Limb (tissue), 2 donors: ENCODE data around the gene NTN3.
A peak's percentile ranks its signal among the peaks of the same experiment; 100 is the strongest.

Experiments used
- DNase-seq, 2 donors: peaks; one replicate each; pipeline ENCODE4 v3.0.0-alpha.2; 2016; ENCODE audit errors: extremely low spot score in 2 of 2

The NTN3 gene

GRCh38 chr16:2496223-2497115, 25.4 kb downstream of the NTN3 start:
- DNase-seq, result no peak

- DNase-seq, result no peak
Observed at GRCh38 chr16:2497116-2497630, 26.1 kb downstream of the NTN3 start.

GRCh38 chr16:2497695-2498484, 26.8 kb downstream of the NTN3 start:
- no peak for DNase-seq

- no peak for DNase-seq
Observed at GRCh38 chr16:2498531-2499253, 27.6 kb downstream of the NTN3 start.

GRCh38 chr16:2499454-2499853, 28.4 kb downstream of the NTN3 start:
- no peak for DNase-seq

GRCh38 chr16:2499890-2500429, 28.9 kb downstream of the NTN3 start:
- DNase-seq, result no peak

GRCh38 chr16:2500430-2500917, 29.4 kb downstream of the NTN3 start:
- no peak for DNase-seq

GRCh38 chr16:2500918-2501750, 30.0 kb downstream of the NTN3 start:
- peak; percentile 82 to 93 for DNase-seq

GRCh38 chr16:2501946-2502895, 31.1 kb downstream of the NTN3 start:
- no peak for DNase-seq

- no peak for DNase-seq
Observed at GRCh38 chr16:2505695-2506094, 34.6 kb downstream of the NTN3 start.

- no peak for DNase-seq
Observed at GRCh38 chr16:2507052-2507659, 36.1 kb downstream of the NTN3 start.

GRCh38 chr16:2507665-2508064, 36.6 kb downstream of the NTN3 start:
- no peak for DNase-seq

GRCh38 chr16:2508722-2509400, 37.8 kb downstream of the NTN3 start:
- DNase-seq, result no peak

GRCh38 chr16:2511128-2511800, 40.2 kb downstream of the NTN3 start:
- DNase-seq, result peak in 1 of 2 donors; percentile 74

- DNase-seq, result peak in 1 of 2 donors; percentile 28
Observed at GRCh38 chr16:2511996-2512734, 41.1 kb downstream of the NTN3 start.

- no peak for DNase-seq
Observed at GRCh38 chr16:2512735-2513404, 41.8 kb downstream of the NTN3 start.
